Neural progenitor cell (in vitro differentiated cells): Measurements from ENCODE around the gene SLC7A6OS.

ENCODE experiments used
- CTCF ChIP-seq: fragments of 200-600 bp; sonication (generic); IDR thresholded peaks from 2 replicates; pipeline ENCODE4 v1.5.1; 2017; ENCODE audit warnings: antibody characterized with exemption, mild to moderate bottlenecking
- EZH2 ChIP-seq: fragments of 200-600 bp; sonication (generic); IDR thresholded peaks from 2 replicates; pipeline ENCODE4 v1.6.1; 2017; ENCODE audit warnings: antibody characterized with exemption, mild to moderate bottlenecking, moderate library complexity

GRCh38 chr16:68297908-68298307 lies 12.8 kb downstream of the SLC7A6OS start:
- TF ChIP-seq EZH2 (no peak), CTCF (no peak)
